Measurements from ENCODE around the gene CYFIP1.

The CYFIP1 gene

DNA sequence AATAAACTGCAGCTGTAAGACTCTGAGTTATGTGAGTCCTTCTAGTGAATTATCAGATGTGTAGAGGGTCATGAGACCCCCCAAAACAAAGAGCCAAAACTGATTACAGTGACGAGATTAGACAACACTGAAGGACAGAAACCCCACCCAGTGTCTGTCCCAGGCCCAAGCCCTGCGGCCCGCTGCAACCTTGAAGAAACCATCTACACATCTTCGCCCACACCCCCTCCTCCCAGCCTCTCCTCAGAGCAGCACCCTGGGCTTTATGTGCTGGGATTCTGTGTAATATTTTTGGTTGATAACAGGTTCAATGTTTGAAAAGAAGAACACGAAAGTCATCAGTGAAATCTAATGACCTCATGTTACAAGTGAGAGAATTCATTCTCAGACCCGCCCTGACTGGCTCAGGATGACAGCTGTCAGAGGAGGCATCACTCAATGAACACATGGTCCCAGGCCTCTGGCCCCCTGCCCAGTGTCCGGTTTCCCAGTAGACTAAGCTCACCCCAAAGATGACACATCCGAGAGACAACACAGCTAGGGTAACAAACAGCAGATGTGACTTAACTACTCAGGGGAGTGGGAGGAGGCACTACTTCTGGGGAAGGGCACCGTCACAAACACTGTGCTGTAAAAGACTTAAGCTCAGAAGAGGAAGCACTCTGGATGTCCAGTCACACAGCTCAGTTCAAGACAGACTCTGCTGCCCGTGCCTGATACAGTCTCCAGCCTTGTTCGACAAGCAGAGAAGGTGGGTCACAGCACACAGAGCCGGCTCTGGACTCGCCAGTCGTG lies 92.8 kb downstream of the CYFIP1 start:
- POLR2A ChIA-PET = no interaction called here
- CTCF ChIA-PET = interaction anchor here (0.7 kb wide), 1 partner anchor 1117 kb away, joined by 3 read pairs; no protein-coding TSS in a partner anchor
- Histone ChIP-seq H3K36me3 (ENCODE audit: control insufficient read depth in 2 of 2, insufficient read depth in 1 of 2, low read length in 2 of 2) (peaks cover 0 to 17% of the 10 kb centered on the region in 2 experiments; a peak in 1 of 3 replicates), H3K4me3 (ENCODE audit: low read depth, low read length) (no peak overlapping the region), H3K27ac (ENCODE audit: extremely low read depth, low read depth, low read length) (no peak overlapping the region), H3K4me1 (ENCODE audit: control insufficient read depth, insufficient read depth, low read length) (no peaks in the 10 kb centered on the region), H3K9me3 (ENCODE audit: control insufficient read depth, insufficient read depth, low read depth, low read length) (no peaks in the 10 kb centered on the region)
- TF ChIP-seq ZNF169 (tag by site-specific recombination; IDR thresholded peaks at IDR 0.05) = no peak
- TF ChIP-seq MZF1 (tag by site-specific recombination; IDR thresholded peaks at IDR 0.05; ENCODE audit: borderline replicate concordance) = no peak
- TF ChIP-seq ZNF221 (tag by site-specific recombination; IDR thresholded peaks at IDR 0.05; ENCODE audit: borderline replicate concordance) = no peak
- TF ChIP-seq OVOL3 (tag by site-specific recombination; IDR thresholded peaks at IDR 0.05) = no peak
- TF ChIP-seq, protein P1, sequence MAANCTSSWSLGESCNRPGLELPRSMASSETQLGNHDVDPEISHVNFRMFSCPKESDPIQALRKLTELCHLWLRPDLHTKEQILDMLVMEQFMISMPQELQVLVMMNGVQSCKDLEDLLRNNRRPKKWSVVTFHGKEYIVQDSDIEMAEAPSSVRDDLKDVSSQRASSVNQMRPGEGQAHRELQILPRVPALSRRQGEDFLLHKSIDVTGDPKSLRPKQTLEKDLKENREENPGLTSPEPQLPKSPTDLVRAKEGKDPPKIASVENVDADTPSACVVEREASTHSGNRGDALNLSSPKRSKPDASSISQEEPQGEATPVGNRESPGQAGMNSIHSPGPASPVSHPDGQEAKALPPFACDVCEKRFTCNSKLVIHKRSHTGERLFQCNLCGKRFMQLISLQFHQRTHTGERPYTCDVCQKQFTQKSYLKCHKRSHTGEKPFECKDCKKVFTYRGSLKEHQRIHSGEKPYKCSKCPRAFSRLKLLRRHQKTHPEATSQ (tag by site-specific recombination; IDR thresholded peaks at IDR 0.05) = no peak
- no peak for TF ChIP-seq ZFHX2 (tag by site-specific recombination; conservative IDR thresholded peaks at IDR 0.05)
- no peak for TF ChIP-seq ZNF16 (tag by site-specific recombination; IDR thresholded peaks at IDR 0.05; ENCODE audit: low read depth)
- no peak for TF ChIP-seq ZNF747 (tag by site-specific recombination; IDR thresholded peaks at IDR 0.05)
- TF ChIP-seq, protein P2, sequence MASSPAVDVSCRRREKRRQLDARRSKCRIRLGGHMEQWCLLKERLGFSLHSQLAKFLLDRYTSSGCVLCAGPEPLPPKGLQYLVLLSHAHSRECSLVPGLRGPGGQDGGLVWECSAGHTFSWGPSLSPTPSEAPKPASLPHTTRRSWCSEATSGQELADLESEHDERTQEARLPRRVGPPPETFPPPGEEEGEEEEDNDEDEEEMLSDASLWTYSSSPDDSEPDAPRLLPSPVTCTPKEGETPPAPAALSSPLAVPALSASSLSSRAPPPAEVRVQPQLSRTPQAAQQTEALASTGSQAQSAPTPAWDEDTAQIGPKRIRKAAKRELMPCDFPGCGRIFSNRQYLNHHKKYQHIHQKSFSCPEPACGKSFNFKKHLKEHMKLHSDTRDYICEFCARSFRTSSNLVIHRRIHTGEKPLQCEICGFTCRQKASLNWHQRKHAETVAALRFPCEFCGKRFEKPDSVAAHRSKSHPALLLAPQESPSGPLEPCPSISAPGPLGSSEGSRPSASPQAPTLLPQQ (tag by site-specific recombination; IDR thresholded peaks at IDR 0.05) = no peak
- TF ChIP-seq, protein P3, sequence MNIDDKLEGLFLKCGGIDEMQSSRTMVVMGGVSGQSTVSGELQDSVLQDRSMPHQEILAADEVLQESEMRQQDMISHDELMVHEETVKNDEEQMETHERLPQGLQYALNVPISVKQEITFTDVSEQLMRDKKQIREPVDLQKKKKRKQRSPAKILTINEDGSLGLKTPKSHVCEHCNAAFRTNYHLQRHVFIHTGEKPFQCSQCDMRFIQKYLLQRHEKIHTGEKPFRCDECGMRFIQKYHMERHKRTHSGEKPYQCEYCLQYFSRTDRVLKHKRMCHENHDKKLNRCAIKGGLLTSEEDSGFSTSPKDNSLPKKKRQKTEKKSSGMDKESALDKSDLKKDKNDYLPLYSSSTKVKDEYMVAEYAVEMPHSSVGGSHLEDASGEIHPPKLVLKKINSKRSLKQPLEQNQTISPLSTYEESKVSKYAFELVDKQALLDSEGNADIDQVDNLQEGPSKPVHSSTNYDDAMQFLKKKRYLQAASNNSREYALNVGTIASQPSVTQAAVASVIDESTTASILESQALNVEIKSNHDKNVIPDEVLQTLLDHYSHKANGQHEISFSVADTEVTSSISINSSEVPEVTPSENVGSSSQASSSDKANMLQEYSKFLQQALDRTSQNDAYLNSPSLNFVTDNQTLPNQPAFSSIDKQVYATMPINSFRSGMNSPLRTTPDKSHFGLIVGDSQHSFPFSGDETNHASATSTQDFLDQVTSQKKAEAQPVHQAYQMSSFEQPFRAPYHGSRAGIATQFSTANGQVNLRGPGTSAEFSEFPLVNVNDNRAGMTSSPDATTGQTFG (tag by site-specific recombination; IDR thresholded peaks at IDR 0.05; ENCODE audit: borderline replicate concordance) = no peak
- TF ChIP-seq YY2 (tag by site-specific recombination; IDR thresholded peaks at IDR 0.05) = no peak
- no peak for TF ChIP-seq ZNF211 (tag by site-specific recombination; IDR thresholded peaks at IDR 0.05; ENCODE audit: low read depth)
- no peak for TF ChIP-seq RBAK (tag by site-specific recombination; IDR thresholded peaks at IDR 0.05)
- TF ChIP-seq FEZF1 (tag by site-specific recombination; IDR thresholded peaks at IDR 0.05) = no peak
- no peak for TF ChIP-seq ZNF138 (tag by site-specific recombination; IDR thresholded peaks at IDR 0.05; ENCODE audit: borderline replicate concordance)
- no peak for TF ChIP-seq SALL2 (tag by site-specific recombination; IDR thresholded peaks at IDR 0.05; ENCODE audit: borderline replicate concordance)

DNA sequence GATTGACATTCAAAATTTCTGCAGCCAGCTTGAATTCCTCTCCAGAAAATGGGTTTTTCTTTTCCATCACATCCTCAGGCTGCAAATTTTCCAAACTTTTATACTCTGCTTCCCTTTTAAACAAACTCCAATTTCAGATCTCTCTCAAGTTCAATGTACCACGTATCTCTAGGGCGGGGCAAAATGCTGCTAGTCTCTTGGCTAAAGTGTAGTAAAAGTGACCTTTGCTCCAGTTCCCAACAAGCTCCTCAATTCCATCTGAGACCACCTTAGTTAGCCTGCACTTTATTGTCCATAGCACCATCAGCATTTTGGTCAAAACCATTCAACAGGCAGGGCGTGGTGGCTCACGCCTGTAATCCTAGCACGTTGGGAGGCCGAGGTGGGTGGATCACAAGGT lies 95.0 kb downstream of the CYFIP1 start:
- POLR2A ChIA-PET = no interaction called here
- no peak overlapping the region for H3K27ac ChIP-seq (ENCODE audit: extremely low read depth, low read depth, low read length)
- no peaks in the 10 kb centered on the region for H3K4me1 ChIP-seq (ENCODE audit: control insufficient read depth, insufficient read depth, low read length)
- H3K4me3 ChIP-seq (ENCODE audit: low read depth, low read length) = no peak overlapping the region
- H3K36me3 ChIP-seq (ENCODE audit: control insufficient read depth in 2 of 2, insufficient read depth in 1 of 2, low read length in 2 of 2) = peaks cover 0 to 23% of the 10 kb centered on the region in 2 experiments; a peak in 1 of 3 replicates
- H3K9me3 ChIP-seq (ENCODE audit: control insufficient read depth, insufficient read depth, low read depth, low read length) = no peaks in the 10 kb centered on the region
- no peak for TF ChIP-seq ZNF391 (tag by site-specific recombination; IDR thresholded peaks at IDR 0.05; ENCODE audit: borderline replicate concordance, low read depth)
- no peak for TF ChIP-seq HOXA7 (CRISPR knock-in tag; IDR thresholded peaks at IDR 0.05; ENCODE audit: borderline replicate concordance)
- TF ChIP-seq ZNF423 (tag by site-specific recombination; IDR thresholded peaks at IDR 0.05) = no peak
- no peak for TF ChIP-seq SCRT1 (tag by site-specific recombination; IDR thresholded peaks at IDR 0.05; ENCODE audit: borderline replicate concordance)
- TF ChIP-seq, protein P4, sequence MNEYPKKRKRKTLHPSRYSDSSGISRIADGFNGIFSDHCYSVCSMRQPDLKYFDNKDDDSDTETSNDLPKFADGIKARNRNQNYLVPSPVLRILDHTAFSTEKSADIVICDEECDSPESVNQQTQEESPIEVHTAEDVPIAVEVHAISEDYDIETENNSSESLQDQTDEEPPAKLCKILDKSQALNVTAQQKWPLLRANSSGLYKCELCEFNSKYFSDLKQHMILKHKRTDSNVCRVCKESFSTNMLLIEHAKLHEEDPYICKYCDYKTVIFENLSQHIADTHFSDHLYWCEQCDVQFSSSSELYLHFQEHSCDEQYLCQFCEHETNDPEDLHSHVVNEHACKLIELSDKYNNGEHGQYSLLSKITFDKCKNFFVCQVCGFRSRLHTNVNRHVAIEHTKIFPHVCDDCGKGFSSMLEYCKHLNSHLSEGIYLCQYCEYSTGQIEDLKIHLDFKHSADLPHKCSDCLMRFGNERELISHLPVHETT (tag by site-specific recombination; IDR thresholded peaks at IDR 0.05) = no peak
- TF ChIP-seq ZNF596 (tag by site-specific recombination; IDR thresholded peaks at IDR 0.05) = no peak
- no peak for TF ChIP-seq ZNF140 (tag by site-specific recombination; IDR thresholded peaks at IDR 0.05)
- CTCF ChIA-PET = interaction anchor here (0.6 kb wide), 1 partner anchor 151 kb away, joined by 3 read pairs; no protein-coding TSS in a partner anchor

All from HEK293 (cell line).